Hematopoietic multipotent progenitor cell (in vitro differentiated cells): ENCODE measurements around the gene ELN. TPM values are rescaled to one million over a fixed set of nuclear protein-coding genes. Genes with fewer than 3 reads are reported as not detected.
A peak's percentile ranks its signal among the peaks of the same experiment; 100 is the strongest.

ENCODE experiments used
- DNase-seq, 3 donors: peaks; one replicate each; pipeline ENCODE4 v3.0.0-alpha.2; 2011 to 2015; ENCODE audit warnings: low read depth in 2 of 3, low spot score in 2 of 3
- total RNA-seq: library from RNA; depleted of rRNA; stranded (reverse); fragments of >200 nt; gene quantifications from one replicate; pipeline ENCODE4 v1.2.3, GENCODE V29; 2012

Gene ELN
- total RNA-seq, 1 donor: 27.5 TPM

- no peak for DNase-seq
These were observed 32.0 kb downstream of the ELN start for GRCh38 chr7:74059681-74060588.

- peak in 2 of 3 donors; percentile 67 to 81 for DNase-seq
These were observed 34.0 kb downstream of the ELN start for GRCh38 chr7:74061840-74062539.

- no peak for DNase-seq
These were observed 35.3 kb downstream of the ELN start for GRCh38 chr7:74063223-74063641.

- no peak for DNase-seq
These were observed 35.7 kb downstream of the ELN start for GRCh38 chr7:74063646-74064045.

- DNase-seq: no peak
These were observed 36.7 kb downstream of the ELN start for GRCh38 chr7:74064696-74065095.

- no peak for DNase-seq
These were observed 38.7 kb downstream of the ELN start for GRCh38 chr7:74066626-74067025.

GRCh38 chr7:74068378-74069085 lies 40.6 kb downstream of the ELN start:
- no peak for DNase-seq

GRCh38 chr7:74069086-74069541 lies 41.1 kb downstream of the ELN start:
- no peak for DNase-seq

- DNase-seq: no peak
These were observed 42.0 kb downstream of the ELN start for GRCh38 chr7:74069790-74070618.

- DNase-seq: no peak
These were observed 42.6 kb downstream of the ELN start for GRCh38 chr7:74070619-74070921.

GRCh38 chr7:74071121-74071520 lies 43.1 kb downstream of the ELN start:
- DNase-seq: no peak

GRCh38 chr7:74074770-74075169 lies 46.8 kb downstream of the ELN start:
- no peak for DNase-seq

GRCh38 chr7:74078461-74078860 lies 50.5 kb downstream of the ELN start:
- no peak for DNase-seq

GRCh38 chr7:74082770-74083116 lies 54.8 kb downstream of the ELN start:
- no peak for DNase-seq

- peak; percentile 81 to 85 (median 84) for DNase-seq
These were observed 55.3 kb downstream of the ELN start, which contains the start of gene LIMK1 for GRCh38 chr7:74083117-74083876. Gene LIMK1 (plus strand): TSS chr7:74083804. CDS start chr7:74083991, 187 bp downstream.

GRCh38 chr7:74083928-74084721 lies 56.2 kb downstream of the ELN start:
- peak in 2 of 3 donors; percentile 46 to 60 for DNase-seq

GRCh38 chr7:74084722-74085578 lies 57.0 kb downstream of the ELN start:
- no peak for DNase-seq
